GM18870 (cell line): ENCODE results near the gene SOWAHA.

ENCODE experiments used
- ATAC-seq: cut with Tn5 transposase; IDR thresholded peaks from one replicate; pipeline ENCODE4 v1.9.1; 2021; ENCODE audit warnings: moderate library complexity; ENCODE audit not compliant: unreplicated experiment

The SOWAHA gene

DNA sequence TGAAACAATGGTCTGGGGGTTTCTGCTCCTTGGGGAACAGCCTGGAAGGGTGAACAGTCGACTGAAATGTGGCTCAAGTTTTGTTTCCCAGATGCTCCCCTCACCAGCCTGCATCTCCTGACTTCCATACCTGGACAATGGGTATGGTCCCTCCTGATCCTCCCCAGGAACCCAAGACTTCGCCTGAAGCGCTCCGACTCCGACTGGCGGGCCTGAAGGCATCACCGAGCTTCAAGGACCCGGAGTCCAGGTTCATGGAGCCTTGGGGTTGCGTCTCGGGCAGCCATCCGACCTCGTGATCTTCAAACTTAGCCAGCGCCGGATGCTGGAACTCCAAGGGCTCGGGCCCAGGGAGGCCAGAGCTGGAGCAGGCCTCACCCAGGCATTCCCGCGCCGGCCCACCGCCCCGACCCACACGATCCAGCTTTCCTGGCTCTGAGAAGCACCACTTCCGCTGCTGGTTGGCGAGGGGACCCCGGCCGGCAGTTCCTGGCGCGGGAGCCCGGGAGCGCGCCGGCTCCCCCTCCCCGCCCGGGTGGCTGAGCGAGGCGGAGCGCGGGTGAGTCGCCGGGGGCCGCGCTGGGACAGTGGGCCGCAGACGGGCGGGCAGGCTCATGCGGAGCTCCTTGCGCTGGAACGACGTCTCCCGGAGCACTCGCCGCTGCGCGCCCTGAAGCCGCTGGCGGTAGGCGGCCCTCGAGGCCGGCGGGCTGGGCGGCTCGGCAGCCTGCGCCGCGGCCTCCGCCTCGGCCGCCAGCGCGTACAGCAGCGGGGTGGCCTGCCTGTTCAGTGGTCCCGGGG is 12.1 kb downstream of the SOWAHA start:
- no peak for ATAC-seq

- no peak for ATAC-seq
Measured at GRCh38 chr5:132825834-132826391, 12.8 kb downstream of the SOWAHA start.

DNA sequence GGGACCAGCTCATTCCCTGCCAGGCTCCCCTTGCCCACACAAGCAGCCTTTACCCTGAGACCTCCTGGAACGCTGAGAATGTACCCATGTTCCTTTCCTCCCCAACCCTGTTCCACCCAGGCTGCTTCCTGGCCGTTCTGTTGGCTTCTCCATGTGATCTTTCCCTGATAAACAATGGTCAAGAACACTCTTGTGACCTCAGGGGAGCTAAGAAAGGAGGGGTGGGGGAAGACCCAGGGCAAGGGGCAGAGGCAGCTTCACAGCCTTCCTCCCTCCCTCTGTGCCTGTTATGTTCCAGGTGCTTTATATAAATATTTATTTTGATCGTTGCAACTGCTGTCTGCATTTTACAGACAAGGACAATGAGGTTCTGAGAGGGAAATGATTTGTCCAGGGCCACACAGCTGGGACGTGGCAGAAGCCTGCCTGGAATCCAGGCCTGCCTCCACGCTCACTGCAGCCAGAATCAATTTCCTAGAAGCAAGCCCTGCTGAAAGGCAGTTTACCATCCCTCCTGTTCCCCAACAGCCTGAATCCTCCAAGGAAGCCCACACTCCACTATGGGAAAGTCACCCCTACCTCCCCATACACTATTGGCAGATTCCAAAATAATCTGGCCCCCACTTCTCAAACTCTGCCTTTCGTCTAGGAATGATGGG is 13.5 kb downstream of the SOWAHA start:
- ATAC-seq, result no peak

GRCh38 chr5:132827943-132828673 is 15.0 kb downstream of the SOWAHA start:
- ATAC-seq, result no peak

DNA sequence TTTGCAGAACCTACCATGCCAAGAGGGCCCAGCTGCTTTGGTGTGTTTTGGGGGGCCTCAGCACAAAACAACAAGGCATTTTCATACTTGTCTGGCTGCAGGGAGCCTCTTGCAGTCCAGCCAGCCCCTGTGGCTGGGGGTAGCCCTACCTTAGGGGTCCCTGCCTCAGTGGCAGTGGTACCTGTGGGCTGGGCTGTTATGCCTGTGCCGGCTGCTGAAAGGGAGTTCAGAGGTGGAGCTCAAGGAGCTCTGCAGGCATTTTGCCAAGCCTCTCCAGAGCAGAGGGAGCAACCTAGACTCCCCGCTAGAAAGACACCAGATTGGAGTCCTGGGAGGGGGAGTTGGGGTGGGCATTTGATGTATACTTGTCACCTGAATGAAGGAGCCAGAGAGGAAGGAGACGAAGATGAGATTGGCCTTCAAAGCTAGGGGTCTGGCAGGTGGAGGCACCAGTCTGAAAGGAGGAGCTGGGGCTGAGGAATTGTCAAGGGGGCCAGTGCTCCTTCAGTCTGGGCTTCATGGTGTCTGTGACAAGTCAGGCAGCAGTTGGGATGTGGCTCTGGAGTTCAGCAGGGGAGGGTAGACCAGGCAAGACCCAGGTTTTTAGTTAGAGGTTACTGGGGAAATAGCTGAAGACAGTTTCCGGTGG is 15.9 kb downstream of the SOWAHA start:
- no peak for ATAC-seq

GRCh38 chr5:132829742-132830435 is 16.8 kb downstream of the SOWAHA start:
- peak; percentile 67 for ATAC-seq

- ATAC-seq, result no peak
Measured at GRCh38 chr5:132830436-132831094, 17.5 kb downstream of the SOWAHA start, which contains the start of gene SHROOM1. TSS of gene SHROOM1 (minus strand) at chr5:132830647. CDS start at chr5:132826140, 4,507 bp downstream.

DNA sequence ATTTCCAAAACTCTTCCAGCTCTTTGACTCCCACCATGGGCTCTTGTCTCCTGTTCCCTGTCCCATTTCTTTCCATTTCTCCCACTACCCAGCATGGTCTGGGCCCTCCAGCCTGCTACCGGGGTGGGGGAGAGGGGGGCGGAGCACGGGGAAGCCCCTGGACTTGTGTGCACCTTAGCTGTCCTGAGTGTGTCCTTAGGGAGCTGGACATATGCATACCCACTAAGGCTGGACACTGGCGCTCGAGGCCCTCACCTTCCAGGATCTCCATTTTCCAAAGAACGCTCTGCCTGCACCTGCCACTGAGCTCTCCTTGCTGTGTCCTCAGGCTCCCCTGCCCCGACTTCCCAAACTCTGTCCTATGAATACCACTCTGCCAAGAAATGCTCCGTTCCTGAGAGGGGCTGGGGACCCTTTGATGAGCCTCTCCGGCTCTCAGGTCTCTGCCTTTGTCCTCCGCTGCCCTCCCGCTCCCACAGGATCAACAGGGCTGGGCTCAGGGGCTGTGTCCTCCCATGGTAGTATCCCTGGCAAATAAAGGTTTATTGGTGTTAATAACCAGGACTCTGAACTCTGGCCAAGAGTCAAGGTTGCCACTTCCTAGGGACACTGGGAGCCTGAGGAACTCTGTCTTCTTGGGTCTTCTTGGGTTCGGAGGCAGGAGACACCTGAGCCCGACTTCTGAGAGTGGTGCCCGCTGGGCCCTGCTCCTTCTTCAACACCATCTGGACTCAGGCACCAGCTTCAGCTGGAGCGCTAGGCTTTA is 18.2 kb downstream of the SOWAHA start:
- no peak for ATAC-seq

DNA sequence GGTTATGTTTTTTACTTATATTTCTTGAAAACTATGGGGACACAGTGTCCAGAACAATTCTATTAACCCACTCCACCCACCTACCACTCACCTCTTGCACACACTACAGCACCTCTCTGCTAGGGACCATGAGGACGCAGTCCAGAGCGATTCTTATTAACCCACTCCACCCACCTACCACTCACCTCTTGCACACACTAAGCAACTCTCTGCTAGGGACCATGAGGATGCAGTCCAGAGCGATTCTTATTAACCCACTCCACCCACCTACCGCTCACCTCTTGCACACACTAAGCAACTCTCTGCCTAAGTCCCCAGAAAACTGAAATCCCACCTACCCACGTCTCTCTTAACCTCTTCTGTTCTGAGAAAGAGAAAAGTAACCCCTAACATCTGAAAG is 19.5 kb downstream of the SOWAHA start:
- no peak for ATAC-seq

DNA sequence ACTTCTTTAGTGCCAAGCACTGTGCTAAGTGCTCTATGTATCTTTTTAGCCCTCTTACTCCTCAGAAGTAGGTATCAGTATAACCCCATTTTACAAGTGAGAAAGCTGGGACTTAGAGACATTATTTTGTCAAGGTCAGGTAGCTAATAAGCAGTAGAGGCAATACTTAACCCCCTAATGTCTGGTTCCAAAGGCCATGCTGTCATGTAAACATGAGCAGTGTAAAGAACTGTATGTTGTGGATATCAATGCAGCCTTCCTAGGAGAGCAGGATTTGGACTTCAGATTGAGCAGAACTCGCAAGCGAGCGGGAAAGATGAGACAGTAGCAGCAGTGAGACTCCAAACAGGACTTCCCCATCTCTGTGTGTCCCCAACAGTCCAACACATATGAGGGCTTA is 21.0 kb downstream of the SOWAHA start:
- ATAC-seq, result no peak

- no peak for ATAC-seq
Measured at GRCh38 chr5:132836852-132837251, 23.8 kb downstream of the SOWAHA start.

DNA sequence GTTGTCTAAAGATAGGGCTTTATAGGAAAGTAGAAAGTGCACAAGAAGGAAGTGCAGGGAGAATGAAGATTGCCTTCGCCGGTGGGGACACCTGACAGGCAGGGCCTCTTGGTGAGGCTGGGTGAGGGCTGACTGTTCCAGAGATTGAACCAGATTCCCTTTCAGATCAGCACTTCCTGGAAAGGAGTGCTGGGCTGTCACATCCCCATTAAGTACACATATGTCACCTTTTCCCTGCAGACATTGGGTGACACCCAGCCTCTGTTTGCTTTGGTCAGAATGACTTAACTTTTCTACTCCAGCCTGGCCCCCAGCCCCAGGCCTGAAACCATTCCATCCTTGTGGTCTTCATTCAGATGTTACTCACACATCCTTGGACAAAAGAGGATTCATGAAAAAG is 24.8 kb downstream of the SOWAHA start:
- ATAC-seq, result no peak

DNA sequence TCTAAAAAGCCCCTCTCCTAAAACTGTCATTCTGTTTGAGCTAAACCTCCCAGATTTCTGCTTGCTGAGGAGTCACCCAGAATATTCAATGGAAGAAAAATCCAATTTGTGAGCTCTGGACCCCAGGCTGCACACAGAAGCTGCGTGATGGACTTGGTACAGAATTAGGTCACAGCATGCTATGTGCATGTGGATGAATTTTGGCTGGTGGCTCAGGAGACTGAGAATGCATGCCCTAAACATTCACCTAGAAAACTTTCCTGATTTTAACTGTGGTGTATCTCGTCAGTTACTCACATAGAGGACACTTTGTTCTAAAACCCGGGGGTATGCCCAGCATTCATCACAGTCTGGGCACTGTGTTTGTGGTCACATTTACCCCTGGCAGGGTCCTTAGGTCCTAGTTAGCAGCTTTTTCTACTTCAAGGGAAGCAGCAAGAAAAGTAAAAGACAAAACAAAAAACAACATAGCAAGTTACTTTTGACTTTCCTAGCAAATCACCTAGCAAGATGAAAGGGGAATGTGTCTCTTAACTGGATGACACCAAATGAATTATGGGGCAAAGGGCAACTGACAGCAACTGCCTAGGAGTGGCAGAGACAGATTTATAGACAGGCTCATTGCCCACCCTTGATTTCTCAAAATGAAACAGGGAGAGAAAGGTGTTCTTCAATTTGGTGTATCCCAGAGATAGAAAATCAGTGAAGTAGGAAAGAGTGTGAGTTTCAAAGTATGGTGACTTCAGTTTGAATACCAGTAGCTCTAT is 25.6 kb downstream of the SOWAHA start:
- no peak for ATAC-seq

DNA sequence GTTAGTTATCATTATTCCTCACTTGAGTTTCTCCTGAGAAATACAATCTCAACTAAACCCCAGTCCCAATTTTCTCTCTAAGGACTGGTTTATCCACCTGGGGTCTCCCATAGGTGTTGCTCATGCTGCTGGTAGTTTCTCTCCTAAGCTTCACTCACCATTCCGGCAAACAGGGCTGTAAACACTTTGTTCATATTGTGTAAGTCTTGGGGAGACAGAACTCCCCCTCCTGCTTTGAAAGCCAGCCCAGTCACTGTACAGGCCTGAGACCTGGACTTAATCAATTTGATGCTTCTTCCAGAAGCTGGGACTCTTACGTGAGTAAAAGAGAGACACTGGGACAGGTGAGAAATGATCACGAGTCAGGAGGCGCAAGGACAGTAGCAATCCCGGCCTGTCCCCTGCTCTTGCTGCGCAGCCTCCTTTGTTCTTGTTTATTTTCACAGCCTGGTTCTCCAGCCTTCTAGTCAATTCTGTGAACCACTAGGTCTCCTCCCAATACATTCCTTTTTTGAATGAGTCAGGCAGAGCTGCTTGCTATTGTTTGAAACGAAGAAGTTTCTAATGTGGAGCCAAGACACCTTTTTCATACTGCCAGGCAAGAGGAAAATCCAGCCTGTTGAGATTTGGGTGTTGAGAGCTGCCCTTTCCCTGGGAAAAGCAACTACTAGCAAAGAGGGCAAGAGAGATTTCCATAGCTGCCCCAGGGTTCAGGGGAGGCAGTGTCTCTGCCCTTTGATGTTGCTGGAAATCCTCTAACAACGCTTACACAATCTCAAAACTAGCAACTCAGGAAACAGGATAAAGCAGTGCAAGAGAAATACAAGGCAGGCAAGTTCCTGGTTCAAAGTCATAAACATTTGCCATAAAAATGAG is 26.6 kb downstream of the SOWAHA start:
- no peak for ATAC-seq

- ATAC-seq, result no peak
Measured at GRCh38 chr5:132840313-132840712, 27.2 kb downstream of the SOWAHA start.

- ATAC-seq, result no peak
Measured at GRCh38 chr5:132840896-132841295, 27.8 kb downstream of the SOWAHA start.

DNA sequence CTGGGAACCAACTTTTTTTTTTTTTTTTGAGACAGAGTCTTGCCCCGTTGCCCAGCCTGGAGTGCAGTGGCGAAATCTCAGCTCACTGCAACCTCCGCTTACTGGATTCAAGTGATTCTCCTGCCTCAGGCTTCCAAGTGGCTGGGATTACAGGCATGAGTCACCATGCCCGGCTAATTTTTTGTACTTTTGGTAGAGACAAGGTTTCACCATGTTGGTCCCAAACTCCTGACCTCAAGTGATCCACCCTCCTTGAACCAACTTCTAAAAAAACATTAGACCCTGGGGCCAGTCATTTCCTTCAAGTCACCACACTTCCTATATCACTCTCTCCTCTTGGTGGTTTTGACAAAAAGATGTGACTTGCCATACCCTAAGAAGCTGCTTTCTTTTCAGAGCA is 28.2 kb downstream of the SOWAHA start:
- ATAC-seq, result no peak
